ENCODE data around the gene GJA1.
A peak's percentile ranks its signal among the peaks of the same experiment; 100 is the strongest.
"Not testable (repeated sequence)": the region's sequence is repeated elsewhere in the genome, so short reads cannot be mapped to it uniquely, and the experiment has no call there.

GJA1 gene

GRCh38 chr6:121435444-121436069, at the start of gene GJA1:
GJA1 (plus strand) TSS chr6:121435646; CDS start chr6:121446848, 11,202 bp downstream.
- no peak for DNase-seq

DNA sequence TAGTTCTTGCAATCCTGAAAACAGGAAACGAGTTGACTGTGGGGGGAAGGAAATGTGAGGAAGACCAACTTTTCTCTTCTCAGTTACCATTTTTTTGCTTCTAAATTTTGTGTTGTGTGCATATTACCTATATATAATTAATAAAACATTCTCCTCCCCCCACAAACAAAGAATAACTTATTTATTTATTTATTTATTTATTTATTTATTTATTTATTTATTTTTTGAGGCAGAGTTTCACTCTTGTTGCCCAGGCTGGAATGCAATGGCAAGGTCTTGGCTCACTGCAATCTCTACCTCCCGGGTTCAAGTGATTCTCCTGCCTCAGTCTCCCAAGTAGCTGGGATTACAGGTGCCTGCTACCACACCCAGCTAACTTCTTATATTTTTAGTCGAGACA, 48.9 kb upstream of the GJA1 start:
- not testable (repeated sequence) for DNase-seq

DNA sequence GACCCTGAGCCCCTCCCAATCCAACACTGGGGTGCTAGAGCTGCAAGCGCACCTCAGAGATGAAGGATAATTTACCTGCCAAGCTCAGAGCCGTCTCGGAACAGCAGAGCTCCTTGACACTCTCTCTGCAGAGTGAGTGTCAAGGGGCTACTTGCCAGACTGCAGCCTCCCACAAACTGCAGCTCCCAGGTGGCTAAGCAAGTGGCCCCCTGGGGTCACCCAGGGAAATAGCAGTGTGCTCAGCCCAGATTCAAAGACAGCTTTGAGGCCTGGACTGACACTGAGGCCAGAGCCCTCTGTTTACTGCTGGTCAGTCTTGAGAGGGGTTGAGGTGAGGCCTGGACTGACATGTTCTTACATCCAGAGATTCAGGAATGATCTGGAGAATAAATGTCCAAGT, 46.0 kb upstream of the GJA1 start:
- DNase-seq: no peak

DNA sequence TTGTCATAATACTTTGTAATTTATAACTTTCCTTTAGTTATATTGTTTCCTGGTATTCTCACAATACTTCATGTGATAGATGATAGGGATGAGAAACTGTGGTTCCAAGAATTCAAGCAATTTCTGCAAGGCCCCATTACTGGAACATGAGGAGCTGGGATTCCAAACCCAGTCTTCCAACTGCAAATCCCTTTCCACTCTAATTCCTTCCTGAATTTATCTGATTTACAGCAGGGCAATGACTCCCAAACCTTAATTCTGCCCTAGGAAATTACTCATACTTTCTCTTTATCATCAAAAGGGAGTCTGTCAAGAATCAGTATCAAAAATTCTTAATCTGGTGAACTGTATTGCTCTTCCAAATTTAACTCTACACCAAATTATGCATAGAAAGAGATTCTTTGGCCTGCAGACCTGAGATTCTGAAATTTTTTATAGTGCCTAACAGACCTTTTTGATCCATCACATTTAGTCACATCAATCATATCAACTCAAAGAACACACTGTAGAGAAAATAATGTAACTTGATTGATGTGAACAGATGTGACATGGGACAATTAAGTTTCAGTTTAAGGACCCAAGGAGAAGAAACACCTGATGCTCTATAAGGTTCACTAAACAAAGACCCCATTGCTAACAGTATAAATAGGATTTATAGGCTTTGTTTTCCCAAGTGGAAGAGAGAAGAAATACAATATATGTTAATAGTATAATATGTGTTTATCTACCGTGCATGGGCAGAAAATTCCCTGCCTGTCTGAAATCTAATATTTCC, 41.5 kb upstream of the GJA1 start:
- no peak for DNase-seq

DNA sequence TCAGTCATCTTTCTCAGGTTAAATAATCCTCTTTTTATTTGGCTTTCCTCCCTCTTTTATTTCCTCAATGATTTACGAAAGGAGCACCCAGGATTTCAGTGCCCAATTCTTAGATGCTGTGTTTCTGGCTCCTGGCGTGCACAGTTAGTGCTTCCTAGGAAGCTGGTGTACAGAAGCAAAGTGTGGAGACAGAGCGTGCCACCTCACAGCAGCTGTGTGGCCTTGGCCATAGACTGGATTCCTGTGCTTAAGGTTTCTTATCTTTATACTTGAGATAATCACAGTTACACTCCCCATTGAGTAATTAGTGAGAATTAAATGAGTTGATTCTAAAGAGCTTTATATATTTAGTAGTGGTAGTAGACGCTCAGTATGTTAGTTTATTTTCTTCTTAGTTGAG, 39.7 kb upstream of the GJA1 start:
- no peak for DNase-seq

- DNase-seq: not testable (repeated sequence)
Observed at GRCh38 chr6:121397188-121397587, 38.3 kb upstream of the GJA1 start.

DNA sequence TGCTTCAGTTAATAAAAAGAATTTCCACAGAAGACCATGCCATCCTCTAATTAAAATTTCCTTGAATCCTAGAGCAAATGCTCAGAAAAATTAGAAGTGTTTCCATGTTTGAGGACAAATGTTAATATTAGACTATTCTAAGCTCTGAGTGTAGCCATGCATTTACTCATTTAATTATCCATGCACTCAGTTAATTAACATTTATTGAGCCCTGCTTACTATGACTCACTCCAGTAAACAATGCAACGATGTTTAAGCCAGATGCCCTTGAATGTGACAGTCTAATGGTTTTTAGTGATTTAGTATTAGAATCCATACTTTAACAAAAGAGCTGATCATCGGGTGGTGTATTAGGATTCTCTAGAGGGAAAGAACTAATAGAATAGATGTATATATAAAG, 37.3 kb upstream of the GJA1 start:
- no peak for DNase-seq

- no peak for DNase-seq
Observed at GRCh38 chr6:121399966-121400365, 35.5 kb upstream of the GJA1 start.

GRCh38 chr6:121403964-121404363, 31.5 kb upstream of the GJA1 start:
- DNase-seq: no peak

- DNase-seq: no peak
Observed at GRCh38 chr6:121405306-121405705, 30.1 kb upstream of the GJA1 start.

DNA sequence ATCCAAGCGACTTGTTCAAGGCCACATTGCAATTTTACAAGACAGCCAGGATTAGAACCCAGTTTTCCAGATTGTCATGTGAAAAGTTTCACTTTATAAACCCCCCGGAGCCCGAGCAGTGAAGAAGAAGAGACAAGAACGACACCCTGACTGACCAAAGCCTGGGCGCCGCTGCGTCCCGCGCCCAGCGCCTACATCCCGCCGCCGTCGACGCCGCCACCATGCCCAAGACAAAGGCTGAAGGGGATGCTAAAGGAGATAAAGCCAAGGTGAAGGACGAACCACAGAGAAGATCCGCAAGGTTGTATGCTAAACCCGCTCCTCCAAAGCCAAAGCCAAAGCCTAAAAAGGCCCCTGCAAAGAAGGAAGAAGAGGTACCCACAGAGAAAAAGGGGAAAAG, 27.1 kb upstream of the GJA1 start:
- DNase-seq: no peak

GRCh38 chr6:121413879-121414278, 21.6 kb upstream of the GJA1 start:
- DNase-seq: no peak

DNA sequence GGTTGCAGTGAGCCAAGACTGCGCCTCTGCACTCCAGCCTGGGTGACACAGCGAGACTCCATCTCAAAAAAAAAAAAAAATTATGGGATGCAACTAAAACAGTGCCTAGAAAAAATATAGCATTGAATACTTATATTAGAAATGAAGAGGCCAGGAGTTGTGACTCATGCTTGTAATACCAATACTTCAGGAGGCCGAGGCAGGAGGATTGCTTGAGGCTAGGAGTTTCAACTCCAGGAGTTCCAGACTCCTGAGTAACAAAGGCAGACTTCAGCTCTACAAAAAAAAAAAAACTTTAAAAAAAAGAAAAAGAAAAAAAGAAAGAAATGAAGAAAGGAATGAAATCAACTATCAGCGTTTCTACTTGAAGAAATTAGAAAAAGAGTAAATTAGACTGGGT, 17.1 kb upstream of the GJA1 start:
- DNase-seq: no peak

GRCh38 chr6:121426686-121427085, 8.8 kb upstream of the GJA1 start:
- no peak for DNase-seq

DNA sequence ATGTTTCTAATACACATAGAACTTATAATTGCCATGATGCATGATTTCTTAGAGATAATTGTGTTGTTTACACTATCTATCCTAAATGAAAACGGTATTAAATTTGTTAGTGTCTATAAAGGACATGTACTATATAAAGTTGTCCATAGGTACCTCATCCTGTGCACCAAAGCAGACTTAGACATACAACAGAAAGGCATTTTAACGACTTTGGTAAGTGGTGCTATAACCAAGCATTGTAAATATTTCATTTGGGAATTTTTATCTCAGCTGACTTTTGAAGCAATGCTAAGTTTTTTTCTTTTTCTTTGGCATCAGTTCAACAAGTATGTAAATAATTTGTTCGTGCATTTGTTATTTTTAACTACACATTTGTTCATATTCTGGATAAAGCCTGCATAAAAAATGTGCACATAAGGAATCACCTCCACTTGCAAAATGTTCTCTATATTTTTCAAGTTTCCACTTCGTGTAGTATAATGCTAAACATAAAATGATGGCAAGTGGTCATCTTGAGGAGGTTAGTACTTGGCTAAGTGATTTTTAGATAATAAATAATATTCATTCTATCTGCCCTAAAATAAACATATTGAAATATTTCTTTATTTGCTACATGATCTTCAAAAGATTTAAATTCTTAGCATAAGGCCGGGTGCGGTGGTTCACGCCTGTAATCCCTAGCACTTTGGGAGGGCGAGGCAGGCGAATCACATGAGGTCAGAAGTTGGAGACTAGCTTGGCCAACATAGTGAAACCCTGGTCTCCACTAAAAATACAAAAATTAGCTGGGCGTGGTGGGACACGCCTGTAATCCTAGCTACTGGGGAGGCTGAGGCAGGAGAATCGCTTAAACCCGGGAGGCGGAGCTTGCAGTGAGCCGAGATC, 6.3 kb upstream of the GJA1 start:
- no peak for DNase-seq

DNA sequence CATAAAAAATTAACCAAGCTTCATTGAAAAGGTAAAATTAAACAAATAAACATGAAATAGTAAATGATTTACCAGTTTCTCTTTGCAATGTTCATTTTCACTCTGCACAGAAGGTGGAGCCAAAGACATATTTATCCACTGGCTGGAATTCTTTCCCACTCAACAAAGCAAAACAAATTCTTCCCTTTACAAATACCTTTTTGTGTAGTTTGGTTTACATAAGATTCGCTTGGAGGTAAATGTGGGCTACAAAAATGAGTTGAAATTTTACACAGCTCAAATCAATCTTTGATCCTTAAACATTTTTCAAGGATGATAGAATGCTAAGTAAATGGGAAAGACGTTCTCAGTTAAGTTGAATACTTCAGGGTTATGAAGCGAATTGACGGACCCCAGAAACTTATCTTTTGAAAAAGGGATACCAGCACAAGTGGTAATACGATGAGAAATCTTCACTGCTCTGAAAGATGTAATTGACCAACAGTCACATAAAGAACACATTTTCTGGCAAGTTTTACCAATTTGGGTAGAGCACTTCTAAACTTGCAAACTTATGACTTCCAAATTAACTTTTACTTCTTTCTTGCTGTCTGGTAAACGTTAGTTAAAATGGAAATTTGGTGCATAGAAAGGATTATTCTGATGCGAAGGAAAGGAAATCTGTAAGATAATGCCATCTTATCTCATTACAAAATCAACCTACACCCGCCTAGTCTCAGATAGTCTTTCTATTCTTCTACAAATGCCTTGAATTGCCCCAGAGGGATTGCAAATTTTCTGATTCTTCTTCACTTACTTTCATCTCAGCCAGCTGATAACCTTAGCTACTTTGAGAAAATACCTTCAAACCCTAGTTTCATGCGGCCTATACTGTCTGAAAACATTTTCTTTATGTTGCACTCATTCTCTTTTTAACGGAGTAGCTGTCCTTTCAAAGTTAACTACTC, 4.7 kb upstream of the GJA1 start:
- no peak for DNase-seq

- not testable (repeated sequence) for DNase-seq
Observed at GRCh38 chr6:121431776-121432175, 3.7 kb upstream of the GJA1 start.

DNA sequence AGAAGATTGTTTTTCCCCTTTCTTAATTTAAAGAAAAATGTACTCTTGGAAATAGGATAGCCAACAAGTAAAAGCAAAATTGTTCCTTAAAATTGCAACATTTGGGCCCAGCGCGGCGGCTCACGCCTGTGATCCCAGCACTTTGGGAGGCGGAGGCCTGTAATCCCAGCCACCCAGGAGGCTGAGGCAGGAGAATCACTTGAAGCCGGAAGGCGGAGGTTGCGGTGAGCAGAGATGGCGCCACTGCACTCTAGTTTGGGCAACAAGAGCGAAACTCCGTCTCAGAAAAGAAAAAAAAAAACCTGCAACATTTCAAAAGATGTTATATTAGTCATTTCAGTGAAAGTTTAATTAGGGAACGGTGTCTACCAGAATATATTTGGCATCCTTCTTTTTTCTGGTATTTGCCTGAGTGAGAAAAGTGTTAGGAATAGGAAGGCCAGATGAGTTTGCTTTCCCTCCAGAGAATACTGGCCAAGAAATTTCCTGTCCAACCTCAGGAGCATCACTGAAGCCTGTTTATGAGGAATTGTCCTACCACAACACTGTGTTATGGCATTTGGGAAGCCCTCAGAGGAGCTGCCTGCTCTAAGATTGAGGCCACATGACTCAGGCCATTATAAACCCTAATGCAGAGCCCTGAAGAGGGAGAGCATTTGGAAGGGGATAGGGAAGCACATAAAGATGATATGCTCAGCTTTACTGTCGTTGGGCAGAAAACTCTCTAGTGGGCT, 1.2 kb upstream of the GJA1 start:
- DNase-seq: no peak

DNA sequence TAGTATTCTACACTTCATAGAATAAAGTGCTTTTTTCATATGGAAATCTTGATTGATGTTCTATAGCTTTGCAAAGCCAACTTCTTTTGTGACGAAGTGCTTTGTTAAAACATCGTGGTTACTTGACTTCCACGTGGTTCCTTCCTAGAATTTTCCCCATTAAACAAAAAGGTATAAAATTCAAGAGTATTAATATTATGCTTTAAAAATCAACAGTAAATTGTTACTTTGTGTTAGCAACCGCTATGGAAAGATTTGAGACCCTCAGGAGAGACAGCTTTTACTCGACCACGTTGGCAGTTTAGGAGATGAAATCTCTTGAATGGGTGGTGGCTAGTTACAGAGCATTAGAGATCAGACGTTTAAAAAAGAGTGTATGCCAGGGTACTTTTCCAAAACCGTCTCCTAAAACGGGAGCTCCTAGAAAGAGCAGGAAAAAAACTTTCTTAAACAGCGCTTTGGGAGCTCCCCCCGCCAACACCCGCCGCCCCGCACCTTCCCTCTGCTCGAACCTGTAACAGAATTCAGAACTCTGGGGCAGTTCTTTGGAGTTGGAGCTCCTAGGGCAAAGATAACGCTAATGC, 920 bp downstream of the GJA1 start:
- DNase-seq: no peak

- peak; percentile 58 for DNase-seq
Observed at GRCh38 chr6:121436960-121437850, 1.8 kb downstream of the GJA1 start.

All from activated CD8-positive, alpha-beta memory T cell treated with anti-CD3 and anti-CD28 coated beads, Interleukin-2, amount 50 U/mL, for 48 hours (primary cell).